Right lobe of liver (tissue), 6 donors: ENCODE results near the gene TNFRSF8. TPM values are rescaled to one million over a fixed set of nuclear protein-coding genes. Genes with fewer than 3 reads are reported as not detected.

Experiments
- ATAC-seq, 4 donors: fragments of 200-7000 bp; cut with Tn5 transposase; one replicate each; pipeline ENCODE4 v1.9.1; 2020; ENCODE audit warnings: mild to moderate bottlenecking in 4 of 4, moderate library complexity in 4 of 4
- DNase-seq, 3 donors: peaks; one replicate each; pipeline ENCODE4 v3.0.0-alpha.2; 2020
- H3K27ac ChIP-seq, 3 donors: fragments of 200-600 bp; one replicate each; pipeline ENCODE4 v1.8.0; 2022
- H3K27me3 ChIP-seq, 2 donors: fragments of 200-600 bp; one replicate each; pipeline ENCODE4 v1.8.0; 2022
- H3K36me3 ChIP-seq, 4 donors: fragments of 200-600 bp; sonication (generic) in 1 of 4; one replicate each; pipeline versions ENCODE4 v1.5.1 to v1.8.0; 2017 to 2022; ENCODE audit warnings: control low read depth in 1 of 4
- H3K4me1 ChIP-seq, 4 donors: fragments of 200-600 bp; sonication (generic) in 1 of 4; one replicate each; pipeline versions ENCODE4 v1.5.1 to v1.8.0; 2017 to 2022; ENCODE audit warnings: control low read depth in 1 of 4
- H3K4me3 ChIP-seq, 3 donors: fragments of 200-600 bp; one replicate each; pipeline ENCODE4 v1.8.0; 2022
- H3K9me3 ChIP-seq, 4 donors: fragments of 200-600 bp; sonication (generic) in 1 of 4; one replicate each; pipeline versions ENCODE4 v1.5.1 to v1.8.0; 2017 to 2022; ENCODE audit warnings: control low read depth in 1 of 4
- CTCF ChIP-seq, 4 donors: fragments of 200-600 bp in 3 of 4; fragments of 450-650 bp in 1 of 4; IDR thresholded peaks; one replicate each; pipeline versions ENCODE4 v1.5.1 to v1.8.0; 2016 to 2022; ENCODE audit warnings: antibody characterized with exemption in 4 of 4, mild to moderate bottlenecking in 2 of 4
- POLR2A ChIP-seq: fragments of 450-650 bp; IDR thresholded peaks from one replicate; pipeline ENCODE4 v1.6.1; 2017; ENCODE audit warnings: antibody characterized with exemption, mild to moderate bottlenecking
- WGBS: methylation state at CpG from one replicate; pipeline ENCODE4 v1.1.6; 2018; ENCODE audit warnings: low coverage, low lambda C conversion rate; ENCODE audit not compliant: insufficient coverage; ENCODE audit errors: missing lambda C conversion rate; 5-methylcytosine and 5-hydroxymethylcytosine counted together
- intact Hi-C, 2 donors: fragments of 100-400 bp; cut with DNase I; formaldehyde crosslinking; loops; one replicate each; pipeline versions ENCODE4 v1.11.2 to v1.14.1; 2022
- total RNA-seq, 6 experiments: library from RNA; depleted of rRNA in 2 of 6; stranded (reverse); fragments of >200 nt in 2 of 6; fragmentation: NEBNext Ultra II Directional in 3 of 6; extraction: Animal tissue kit (Norgen Biotek cat#: 25700) in 3 of 6; gene quantifications; one replicate each; pipeline versions ENCODE4 v1.1.0 to v1.2.4, GENCODE V29; 2016 to 2023
- donor health status: DM: no; HTN: yes; CAD: no.
- donor health status: DM: no; HTN: no; CAD: no.
- donor health status: DM: no; HTN: no; CAD: no.
- donor health status: DM: no; HTN: yes; CAD: no.
- donor health status: DM: no; HTN: yes; CAD: no.

TNFRSF8 gene
- total RNA-seq, 6 experiments from 2014 or later, result 0.12 to 0.29 (median 0.19) TPM; not detected in 1

- Histone ChIP-seq H3K27me3 (no peaks in the 10 kb centered on the region), H3K4me1 (peaks cover 3 to 22% (median 5%) of the 10 kb centered on the region in 4 donors), H3K36me3 (no peaks in the 10 kb centered on the region), H3K27ac (no peak overlapping the region), H3K4me3 (no peak overlapping the region), H3K9me3 (no peaks in the 10 kb centered on the region)
- intact Hi-C loops, result no loop called here
- WGBS, result 80% methylated on average over 1 of the region's 5 CpGs
- ATAC-seq, result no peak
- DNase-seq, result no peak
- TF ChIP-seq CTCF (IDR thresholded peaks at IDR 0.05) (no peak), POLR2A (no peak)
Measured at GRCh38 chr1:12164210-12164609, 101.1 kb downstream of the TNFRSF8 start.

DNA sequence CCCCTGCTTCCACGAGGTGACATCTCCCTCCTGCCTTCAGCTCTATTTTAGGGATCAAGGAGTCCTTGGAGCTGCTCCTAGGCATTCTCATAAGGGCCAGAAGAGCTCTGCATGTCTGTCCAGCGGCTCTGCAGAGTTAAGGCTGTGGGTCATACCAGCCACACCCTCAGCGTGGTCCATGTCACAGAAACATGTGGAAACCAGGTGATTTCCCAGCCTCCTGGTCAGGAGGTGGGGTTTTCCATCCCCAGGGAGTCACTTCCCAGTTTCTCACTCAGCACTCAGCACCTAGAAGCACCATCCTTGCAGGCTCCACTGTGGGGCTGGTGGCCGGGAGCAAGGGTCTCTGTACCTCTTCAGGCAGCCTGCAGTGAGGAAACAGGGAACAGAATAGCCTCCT lies 102.2 kb downstream of the TNFRSF8 start:
- Histone ChIP-seq H3K4me3 (no peak overlapping the region), H3K36me3 (no peaks in the 10 kb centered on the region), H3K4me1 (peaks cover 6 to 32% (median 9%) of the 10 kb centered on the region in 4 donors), H3K27me3 (no peaks in the 10 kb centered on the region), H3K27ac (no peak overlapping the region), H3K9me3 (no peaks in the 10 kb centered on the region)
- no CpG with 5 or more reads among the region's 4 CpGs for WGBS
- TF ChIP-seq CTCF (IDR thresholded peaks at IDR 0.05) (no peak), POLR2A (no peak)
- DNase-seq, result peak in 1 of 3 donors; percentile 26
- ATAC-seq, result no peak
- intact Hi-C loops, result no loop called here

DNA sequence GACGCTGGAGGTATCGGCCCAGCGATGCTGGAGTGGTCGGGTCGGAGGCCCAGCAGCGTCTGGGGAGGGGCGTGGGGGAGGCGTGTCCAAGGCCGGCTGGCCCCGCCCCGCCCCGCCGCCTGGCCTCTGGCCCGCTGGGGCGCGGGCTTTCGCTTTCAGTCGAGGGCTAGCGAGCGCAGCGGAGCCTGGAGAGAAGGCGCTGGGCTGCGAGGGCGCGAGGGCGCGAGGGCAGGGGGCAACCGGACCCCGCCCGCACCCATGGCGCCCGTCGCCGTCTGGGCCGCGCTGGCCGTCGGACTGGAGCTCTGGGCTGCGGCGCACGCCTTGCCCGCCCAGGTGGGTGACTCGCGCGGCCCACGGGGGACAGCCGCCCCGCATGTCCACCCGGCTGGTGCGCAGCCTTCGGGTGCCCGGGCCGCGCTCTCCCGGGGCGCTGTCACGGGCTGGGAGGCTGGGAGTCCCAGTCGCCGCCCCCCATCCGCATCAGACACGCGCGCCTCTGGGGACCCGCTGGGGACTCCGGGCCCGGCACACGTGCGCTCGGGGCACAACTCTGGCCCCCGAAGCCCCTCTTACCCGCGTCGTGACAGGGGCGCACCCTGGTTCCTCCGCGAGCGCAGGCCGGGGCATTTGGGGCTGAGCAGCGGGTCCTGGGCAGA lies 103.9 kb downstream of the TNFRSF8 start, which contains the start of gene TNFRSF1B:
TSS of gene TNFRSF1B (plus strand) at position 158 of the 659 bp plus-strand sequence. CDS start at position 259, 101 bp downstream.
- intact Hi-C loops, result no loop called here
- TF ChIP-seq POLR2A (peak; percentile 100), CTCF (IDR thresholded peaks at IDR 0.05) (no peak)
- DNase-seq (peak; percentile 87 to 90 (median 89)), ATAC-seq (peak; percentile 60 to 77 (median 74))
- WGBS, result 0% methylated on average over 4 of the region's 79 CpGs
- Histone ChIP-seq H3K27ac (peak within 1 kb of the TSS; percentile 96 to 99 (median 98)), H3K9me3 (no peaks in the 10 kb centered on the region), H3K4me3 (peak within 1 kb of the TSS; percentile 65 to 89 (median 82)), H3K27me3 (no peaks in the 10 kb centered on the region), H3K36me3 (no peaks in the 10 kb centered on the region), H3K4me1 (peaks cover 3 to 35% (median 13%) of the 10 kb centered on the region in 4 donors)

- no peaks in the 10 kb centered on the region for H3K36me3 ChIP-seq
- intact Hi-C loops, result no loop called here
- H3K27me3 ChIP-seq, result no peaks in the 10 kb centered on the region
- DNase-seq (peak in 1 of 3 donors; percentile 34), ATAC-seq (peak in 3 of 4 donors; percentile 2 to 4 (median 4))
- WGBS, result 0% methylated on average over 6 of the region's 33 CpGs
- H3K4me3 ChIP-seq, result peak overlapping the region; percentile 65 to 89 (median 82)
- H3K27ac ChIP-seq, result peak overlapping the region; percentile 96 to 99 (median 98)
- no peak for TF ChIP-seq CTCF (IDR thresholded peaks at IDR 0.05)
- no peak for TF ChIP-seq POLR2A
- H3K9me3 ChIP-seq, result no peaks in the 10 kb centered on the region
- H3K4me1 ChIP-seq, result peaks cover 3 to 29% (median 14%) of the 10 kb centered on the region in 4 donors
Measured at GRCh38 chr1:12167493-12168429, 104.7 kb downstream of the TNFRSF8 start.
